NCI-H510A (cell line): ENCODE results near the gene MSI1.

Source experiments
- DNase-seq: peaks from one replicate; lab custom pipeline; 2025; lab: John Stamatoyannopoulos, UW

MSI1 gene

DNA sequence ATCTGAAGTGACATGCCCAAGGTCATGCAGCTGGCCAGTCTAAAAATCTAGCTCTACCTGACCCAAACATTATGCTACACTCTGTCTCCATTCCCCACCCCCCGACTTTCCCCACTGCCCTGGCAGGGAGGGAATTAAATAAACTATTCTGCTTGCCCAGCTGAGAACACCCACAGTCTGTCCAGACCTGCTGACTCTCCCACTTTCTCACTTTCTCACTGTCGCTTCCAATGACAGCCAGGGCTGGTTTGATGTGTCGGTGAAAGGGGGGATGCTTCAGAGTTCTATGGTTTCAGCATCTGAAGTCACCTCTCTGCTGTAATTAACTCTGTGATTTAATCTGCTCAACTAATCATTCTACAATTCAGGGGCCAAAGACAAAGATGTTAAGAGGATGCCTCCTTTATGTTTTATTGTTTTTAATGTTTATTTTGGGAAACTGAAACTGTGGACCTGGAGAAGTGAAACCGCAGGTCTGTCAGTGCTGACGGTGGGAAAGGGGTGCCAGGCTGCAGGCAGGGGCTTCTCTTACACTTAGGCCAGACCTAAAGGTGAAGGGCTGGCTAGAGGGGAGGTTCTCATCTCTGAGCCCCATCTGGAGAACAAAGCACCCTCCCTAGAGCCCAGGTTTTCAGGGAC is 8.1 kb upstream of the MSI1 start:
- no peak for DNase-seq

DNA sequence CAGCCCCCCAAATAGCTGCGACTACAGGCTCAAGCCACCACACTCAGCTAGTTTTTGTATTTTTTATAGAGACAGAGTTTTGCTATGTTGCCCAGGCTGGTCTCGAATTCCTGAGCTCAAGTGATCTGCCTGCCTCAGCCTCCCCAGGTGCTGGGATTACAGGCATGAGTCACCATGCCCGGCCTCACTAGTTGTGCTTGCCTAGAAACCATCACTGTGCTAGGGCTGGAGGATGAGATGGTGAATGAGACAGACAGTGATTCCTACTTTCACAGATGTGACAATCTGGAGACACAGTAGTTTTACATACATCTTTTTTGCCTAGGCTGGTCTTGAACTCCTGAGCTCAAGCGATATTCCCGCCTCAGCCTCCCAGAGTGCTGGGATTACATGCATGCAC is 7.5 kb upstream of the MSI1 start:
- no peak for DNase-seq

DNA sequence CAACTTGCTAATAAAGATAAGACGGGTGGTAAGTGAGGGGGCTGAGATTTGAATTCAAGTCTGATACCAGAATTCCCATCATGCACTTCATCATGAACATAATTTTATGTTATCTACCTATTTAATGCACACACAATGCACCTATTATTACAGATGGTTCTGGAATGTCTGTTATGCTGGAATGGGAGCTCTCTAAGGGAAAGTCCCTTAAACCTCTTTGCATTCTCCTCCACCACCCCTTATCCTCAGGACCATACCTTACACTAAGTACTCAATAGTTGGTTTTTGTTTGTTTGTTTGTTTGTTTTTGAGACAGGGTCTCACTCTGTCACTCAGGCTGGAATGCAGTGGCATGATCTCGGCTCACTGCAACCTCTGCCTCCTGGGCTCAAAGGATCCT is 7.0 kb upstream of the MSI1 start:
- no peak for DNase-seq

DNA sequence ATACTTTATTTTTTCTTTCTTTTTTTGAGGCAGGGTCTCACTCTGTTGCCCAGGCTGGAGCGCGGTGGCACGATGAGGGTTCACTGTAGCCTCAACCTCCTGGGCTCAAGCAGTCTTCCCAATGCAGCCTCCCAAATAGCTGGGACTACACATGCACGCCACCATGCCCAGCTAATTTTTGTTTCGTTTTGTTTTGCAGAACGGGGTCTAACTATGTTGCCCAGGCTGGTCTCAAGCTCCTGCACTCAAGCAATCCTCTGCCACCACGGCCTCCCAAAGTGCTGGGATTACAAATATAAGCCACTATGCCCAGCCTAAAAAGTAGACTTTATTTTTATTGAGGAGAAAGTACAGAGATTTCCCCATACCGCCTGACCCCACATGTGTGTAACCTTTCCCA is 4.7 kb upstream of the MSI1 start:
- no peak for DNase-seq

DNA sequence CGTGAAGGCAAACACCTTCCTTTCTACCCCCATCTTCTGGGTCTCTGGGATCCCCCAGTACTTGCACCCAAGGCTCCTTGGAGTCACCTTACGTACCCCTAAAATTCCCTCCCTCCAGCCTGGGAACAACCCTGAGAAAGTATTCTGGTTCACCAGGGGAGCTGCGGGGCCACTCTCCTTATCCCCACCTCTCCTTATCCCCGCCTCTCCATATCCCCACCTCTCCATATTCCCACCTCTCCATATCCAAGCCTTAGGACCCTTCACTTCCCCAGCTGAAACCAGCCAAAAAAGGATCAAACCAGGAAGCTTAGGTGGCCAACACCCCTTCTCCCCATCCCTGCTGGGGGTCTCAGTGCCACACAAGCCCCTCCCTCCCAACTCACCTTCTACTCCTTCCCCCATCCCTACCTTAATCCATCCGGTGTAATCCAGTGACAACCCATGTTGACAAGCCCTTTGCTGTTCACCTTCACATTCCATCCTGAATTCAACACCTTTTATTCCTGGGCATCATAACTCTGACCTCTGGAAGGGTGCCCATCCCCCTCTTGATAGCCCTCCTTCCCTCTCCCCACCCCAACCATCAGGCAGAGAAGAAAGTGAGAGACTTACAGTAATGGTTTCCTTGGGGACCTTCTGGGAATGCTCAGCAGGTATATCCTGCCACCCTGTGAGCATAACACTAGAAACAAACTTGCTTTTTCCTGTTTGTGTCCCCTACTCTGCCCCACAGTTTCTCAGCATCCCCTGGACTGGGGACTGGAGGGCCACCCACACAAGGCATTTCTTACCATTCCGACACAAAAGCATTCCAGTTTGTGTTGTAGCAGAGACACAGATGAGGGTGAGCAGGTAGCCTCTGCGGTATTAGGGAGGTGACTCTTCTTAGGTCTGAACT is 1.6 kb upstream of the MSI1 start:
- no peak for DNase-seq

DNA sequence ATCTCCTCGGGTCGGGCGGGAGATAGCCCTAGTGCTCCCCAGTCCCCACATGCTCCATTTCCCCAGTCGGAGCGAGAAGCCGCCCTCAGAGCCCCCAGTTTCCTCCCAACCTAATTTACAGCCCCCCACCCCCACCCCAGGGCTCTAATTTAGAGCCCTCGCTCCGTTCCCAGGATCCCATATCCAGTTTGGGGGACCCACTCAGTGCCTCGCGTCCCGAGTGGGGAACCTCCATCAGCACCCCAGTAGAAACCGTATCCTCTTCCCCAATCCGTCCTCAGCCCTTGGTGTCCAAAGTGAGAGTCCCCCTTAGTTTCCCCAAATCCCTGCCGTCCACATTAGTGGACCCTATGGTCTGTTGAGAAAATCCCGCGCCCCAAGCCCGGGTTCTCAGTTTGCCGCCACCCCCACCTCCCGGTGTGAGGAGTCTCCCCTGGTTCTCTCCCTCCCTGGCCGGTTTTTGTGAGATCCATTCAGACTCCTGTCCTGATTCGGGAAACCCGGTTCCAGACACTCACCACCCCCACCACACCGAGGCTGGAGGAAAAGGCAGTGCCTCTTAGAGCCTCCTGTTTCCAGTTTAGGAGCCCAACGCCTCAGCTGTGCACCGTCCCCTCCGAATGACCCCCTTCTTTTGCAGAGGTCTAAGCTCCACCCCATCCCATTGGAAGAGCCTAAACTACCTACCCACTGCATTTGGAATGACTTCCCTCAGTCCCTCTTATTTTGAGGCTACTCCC is 809 bp upstream of the MSI1 start:
- DNase-seq: no peak

DNA sequence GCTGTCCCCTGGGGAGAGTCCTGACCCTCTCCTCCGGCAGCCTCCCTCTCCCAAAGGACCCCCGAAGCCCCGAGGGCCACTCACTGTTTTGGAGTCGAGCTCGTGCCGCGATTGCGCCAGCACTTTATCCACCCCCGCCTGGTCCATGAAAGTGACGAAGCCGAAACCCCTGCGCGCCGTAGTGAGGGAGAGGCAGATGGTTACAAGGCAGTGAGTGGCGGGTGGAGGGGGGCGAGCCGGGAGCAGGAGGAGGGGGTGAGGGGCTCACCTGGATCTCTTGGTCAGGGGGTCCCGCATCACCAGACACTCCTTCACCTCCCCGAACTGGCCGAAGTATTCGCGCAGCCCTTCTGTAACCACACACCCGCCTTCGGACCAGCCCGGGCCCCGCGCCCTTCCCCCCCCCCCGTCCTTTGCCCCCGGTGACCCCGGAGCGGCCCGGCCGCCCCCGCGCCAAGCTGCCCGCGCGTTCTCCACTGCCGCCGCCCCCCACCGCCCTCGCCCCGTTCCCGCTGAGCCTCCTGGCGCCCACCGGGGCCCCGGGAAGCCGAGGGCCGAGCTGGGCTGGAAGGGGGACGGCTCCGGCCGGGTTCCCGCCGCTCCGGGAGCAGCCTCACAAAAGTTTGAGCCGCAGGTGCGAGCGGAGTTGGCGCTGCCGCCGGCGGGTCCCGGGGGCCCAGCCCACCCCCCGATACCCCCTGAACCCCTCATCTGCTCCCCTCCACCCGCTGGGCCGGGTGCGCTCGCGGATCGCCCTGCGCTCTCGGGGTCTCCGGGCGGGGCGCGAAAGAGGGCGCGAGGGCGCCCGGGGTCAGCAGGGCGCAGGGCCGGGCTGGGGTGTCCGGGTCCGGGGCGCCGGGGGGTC is 808 bp downstream of the MSI1 start:
- DNase-seq: no peak

DNA sequence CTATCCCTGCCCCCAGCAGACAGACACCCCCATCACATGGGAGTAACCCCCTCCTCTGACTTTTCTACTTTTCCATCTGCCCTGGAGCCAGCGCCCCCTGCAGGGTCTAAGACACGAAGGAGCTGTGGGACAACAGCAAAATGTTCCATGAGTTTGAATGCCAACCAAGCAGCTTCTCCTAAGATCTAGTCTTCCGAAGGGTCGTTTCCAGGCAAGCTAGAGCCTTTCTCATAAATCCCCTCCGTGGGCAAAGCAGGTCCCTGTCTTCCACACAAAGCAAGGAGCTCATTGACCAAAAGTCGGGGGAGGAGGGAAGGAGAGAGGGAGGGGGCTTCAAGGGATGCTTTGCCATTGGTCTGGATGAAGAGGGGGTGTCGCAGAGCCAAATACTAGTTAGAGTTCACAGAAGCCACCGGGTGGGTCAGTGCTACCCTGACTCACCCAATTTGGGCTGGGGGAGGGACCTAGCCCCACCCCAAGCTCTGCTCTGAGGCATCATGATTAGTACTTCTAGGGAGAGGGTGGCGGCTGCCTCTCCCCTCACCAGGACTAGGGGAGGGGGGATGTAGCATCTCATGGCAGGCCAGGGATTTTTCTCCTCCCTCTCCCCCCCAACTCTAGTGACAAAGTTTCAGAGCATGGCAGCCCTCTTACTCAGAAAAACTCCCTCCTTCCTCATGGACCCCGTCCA is 1.6 kb downstream of the MSI1 start:
- DNase-seq: no peak

DNA sequence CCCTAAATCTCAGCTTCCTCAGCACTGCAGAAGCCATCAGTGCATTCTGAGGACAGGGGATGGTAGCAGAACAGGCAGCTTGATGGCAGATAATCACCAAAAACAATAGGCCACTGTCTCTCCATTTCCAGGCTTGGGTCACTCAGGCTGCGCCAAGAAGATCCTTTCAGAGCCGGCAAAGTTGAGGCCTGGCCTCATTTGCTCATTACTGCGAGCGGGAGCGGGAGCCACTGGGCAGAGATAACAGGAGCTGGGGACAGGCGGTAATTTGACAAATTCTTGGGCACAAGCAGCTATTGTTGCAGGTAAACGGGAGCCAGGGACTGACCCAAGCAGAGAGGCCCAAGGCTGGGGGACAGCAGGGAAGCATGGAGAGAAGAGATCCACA is 2.1 kb downstream of the MSI1 start:
- no peak for DNase-seq

DNA sequence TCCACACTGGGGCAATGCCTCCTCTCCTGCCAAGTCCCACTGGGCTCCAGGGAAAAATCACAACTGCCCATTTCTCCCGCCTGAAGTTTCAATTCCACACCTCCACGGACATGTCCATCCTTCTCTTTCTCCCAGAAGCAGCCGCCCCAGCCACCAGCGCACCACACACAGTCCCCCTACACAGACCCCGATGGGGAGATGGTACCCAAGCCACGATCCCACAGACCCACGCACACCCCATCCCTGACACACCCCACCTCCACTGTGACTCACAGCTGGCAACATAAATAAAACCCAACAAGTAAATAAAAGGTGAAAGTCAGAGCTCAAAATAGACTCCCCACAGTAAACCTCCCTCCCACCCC is 2.6 kb downstream of the MSI1 start:
- DNase-seq: no peak

DNA sequence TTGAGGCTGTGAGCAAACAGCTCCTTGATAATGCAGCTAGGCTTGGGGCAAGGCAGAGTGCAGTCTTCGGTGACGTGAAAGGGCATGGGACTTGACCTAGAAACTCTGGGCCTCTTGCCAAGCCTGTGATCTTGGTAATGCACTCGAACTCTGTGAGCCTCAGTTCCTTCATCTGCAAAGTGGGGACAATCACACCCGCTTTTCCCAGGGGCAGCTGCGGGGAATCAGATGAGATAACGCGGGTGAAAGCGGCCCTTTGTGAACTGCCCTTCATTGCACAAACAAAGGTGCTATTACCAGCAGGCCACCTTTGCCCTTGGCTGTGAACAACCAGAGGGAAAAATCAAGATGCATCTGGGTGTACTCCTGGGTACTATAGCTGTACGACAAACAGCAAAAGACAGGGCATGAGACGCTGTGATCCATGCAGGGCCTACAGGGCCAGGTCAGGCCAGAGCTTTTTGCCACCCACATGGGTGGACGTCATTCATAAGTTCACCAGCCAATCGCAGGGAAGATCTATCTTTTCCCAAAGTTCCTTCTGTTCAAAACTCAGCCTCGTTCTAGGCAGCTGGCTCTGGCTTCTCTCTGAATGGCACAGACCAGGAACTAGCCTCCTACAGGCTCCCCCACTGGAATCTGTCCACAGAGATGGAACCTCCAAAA is 3.2 kb downstream of the MSI1 start:
- DNase-seq: no peak

DNA sequence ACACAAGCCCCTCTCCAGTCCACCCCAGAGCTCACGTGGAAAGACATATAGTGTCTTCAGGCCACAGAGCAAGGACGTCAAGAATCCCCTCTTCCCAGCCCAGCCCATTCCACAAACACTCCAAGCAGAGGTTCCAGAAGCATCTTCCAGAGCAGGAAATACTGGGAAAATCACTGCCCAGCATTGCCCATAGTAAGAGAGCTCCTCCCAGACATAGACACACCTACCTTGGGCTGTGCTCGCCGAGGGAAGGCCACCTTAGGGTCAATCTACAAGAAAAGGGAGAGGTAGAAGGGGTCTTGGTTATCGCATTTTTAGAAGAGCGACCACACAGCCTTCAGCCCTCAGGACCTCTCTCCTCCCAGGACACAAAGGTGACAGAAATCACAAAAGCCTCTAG is 4.5 kb downstream of the MSI1 start:
- DNase-seq: no peak

DNA sequence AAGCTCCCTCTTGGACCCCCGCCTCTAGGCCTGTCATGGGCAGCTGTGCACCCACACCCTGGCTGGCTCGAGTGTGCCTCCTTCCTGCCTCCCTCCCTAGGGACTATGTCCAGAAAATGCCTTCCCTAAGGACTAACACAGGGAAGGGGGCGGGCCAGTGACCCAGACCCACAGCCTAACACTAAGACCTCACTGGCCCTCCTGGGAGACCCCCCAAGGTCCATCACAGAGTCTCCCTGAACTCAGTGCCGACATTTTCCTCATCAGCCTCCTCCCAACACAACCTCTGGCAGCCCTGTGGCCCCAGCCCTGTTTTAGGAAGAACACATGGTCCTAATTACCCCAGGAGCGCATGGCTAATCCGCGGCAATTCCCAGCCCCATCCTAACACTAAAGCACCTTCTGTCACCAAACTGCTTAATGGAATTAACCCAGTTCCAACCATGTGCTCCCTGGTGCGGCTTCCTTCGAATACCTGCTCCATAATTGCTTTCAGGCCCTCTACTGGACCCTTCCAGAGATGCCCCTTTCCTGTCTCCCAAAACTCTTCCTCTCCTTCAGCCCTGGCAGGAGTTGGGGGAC is 5.6 kb downstream of the MSI1 start:
- no peak for DNase-seq

DNA sequence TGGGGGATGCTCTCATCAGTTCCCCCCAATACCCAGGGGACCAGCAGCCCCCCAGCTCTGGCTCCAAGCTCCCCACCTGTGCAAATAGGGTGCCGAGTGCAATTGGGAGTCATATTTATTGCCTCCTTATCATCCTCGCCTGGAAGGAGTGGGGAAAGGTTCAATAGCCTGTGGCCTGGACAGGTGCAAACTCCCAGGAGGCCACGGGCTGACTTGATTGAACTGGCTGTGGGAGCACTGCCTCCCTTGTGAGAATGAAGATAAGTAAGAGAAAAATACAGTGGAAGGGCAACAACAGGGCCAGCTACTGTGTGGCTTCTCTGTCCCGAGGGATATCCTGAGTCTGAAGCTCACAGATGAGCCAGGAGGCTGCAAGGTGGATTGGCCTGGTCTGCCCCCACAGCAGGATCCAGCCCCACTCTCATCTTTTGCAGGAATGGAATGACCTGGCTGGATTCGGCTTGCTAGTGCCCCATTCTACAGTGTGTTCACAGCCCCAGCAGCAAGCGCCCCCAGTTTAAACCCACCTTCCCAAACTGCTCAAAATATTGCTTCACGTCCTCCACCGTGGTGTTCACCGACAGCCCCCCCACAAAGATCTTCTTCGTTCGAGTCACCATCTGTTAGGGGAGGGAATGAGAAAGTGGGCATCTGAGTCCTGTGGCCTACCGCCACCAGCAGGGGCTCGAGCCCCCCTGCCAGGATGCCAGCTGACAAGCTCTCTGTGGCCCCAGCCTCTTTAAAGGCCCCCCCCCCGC is 6.3 kb downstream of the MSI1 start:
- no peak for DNase-seq

DNA sequence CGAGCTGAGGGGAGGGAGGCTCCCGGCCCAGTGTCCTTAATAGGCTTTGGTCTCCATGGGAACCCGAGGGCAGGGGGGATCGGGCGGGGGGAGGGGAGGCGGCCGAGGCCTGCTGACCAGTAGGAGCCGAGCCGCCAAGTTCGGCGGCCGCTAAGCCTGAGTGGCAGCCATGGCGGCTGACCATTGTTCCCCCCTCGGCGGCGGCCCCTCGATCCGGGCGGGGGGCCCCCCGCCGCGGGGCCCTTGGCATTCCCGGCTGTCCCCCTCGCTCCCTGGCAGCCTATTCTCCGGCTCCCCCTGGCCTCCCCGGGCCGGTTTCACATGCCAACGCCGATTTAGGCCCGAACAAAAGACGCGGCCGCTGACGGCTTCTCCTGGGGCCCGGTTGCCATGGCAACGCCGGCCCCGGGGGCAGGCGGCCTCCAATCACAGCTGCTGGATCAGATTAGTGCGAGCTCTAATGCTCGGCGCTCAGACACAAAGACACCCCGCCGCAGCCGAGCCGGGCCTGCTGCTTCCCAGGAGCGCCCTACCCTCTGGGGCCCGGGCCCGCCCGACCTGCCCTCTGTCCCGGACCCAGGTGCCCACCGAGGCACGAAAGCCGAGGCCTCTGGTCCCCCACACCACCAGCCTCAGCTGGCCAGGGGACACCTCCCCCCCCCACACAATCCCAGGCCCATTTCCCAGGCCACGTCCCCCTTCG is 7.3 kb downstream of the MSI1 start:
- no peak for DNase-seq

DNA sequence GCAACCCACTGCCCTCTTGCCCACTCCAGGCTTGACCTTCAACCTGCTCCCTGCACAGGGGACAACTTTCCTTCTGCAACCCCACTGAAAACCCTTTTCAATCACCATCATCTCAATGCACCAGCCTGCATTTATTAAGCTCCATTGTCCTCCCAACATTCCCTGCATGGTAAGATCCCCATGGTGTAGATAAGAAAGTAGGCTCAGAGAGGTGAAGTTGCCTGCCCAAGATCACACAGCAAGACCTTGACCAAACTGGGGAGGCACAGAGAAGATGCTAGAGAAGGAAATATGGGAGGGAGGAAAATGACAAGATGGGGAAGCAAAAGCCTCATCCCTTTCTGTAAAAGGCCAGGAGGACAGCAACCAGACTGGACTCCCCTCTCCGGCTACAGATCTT is 9.8 kb downstream of the MSI1 start:
- no peak for DNase-seq

DNA sequence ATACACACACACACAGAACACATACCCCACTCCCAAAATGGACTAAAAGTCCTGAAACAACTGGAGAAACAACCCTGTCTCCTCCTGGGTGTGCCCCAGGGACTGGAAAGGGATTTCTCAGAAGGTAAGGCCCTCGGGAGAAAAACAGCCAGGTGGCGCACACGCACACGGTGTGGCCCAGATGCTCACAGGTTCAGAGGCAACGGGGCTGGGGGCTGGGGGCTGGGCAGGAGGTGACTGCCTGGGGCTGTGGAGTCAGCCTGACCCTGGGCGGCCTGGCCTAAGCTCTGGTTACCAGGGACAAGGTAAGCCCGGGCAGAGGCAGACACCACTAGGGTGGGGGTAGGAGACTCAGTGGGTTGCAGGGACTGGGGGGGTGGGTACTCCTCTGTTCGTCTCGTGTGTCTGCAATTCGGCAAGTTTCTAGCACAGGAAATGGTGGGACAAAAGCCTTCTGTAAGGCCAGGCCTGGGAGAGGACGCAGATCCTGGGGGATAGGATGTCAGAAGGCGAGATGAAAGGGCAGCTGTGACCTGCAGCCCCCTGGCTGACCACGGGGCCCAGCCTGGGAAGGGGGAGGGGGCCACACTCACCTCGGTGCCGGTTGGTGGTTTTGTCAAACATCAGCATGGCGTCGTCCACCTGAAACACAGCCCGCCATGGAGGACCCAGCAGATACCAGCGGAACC is 10.4 kb downstream of the MSI1 start:
- DNase-seq: no peak

DNA sequence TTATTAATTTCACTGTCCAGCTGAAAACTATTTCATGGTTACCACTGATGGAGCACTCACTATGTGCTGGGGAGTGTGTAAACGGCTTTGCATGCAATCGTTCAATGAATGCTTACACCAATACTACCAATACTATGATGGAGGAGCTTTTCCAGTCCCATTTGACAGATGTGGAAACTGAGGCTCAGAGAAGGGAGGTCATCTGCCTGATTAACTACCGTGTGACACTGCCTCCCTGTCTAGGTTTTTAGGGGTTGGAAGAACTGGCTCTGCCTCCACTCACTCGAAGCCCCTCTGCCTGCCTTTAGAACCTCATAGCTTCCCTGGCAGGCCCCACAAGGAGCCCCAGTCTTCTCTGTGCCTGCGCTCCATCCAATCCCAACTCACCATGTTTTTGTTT is 11.9 kb downstream of the MSI1 start:
- DNase-seq: no peak

DNA sequence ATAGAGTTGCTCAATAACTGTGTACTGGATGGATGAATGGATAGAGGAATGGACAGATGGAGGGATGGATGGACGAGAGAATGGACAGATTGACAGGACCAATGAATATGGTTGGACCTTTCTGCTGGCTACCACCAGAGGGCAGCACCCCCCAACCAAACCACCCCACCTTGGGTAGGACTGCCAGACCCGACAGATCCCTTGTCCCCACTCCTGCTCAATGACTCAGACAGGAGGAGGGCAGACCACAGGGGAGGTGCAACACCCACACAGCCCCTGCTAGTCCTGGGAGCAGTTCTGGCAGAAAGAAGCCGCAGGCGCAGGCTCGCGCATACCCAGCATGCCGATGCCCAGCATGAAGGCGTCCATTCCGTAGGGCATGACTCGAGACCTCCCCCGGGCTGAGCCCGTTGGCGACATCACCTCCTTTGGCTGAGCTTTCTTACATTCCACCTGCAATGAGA is 12.4 kb downstream of the MSI1 start:
- DNase-seq: no peak
